ENCODE data around the gene FUCA1.

DNA sequence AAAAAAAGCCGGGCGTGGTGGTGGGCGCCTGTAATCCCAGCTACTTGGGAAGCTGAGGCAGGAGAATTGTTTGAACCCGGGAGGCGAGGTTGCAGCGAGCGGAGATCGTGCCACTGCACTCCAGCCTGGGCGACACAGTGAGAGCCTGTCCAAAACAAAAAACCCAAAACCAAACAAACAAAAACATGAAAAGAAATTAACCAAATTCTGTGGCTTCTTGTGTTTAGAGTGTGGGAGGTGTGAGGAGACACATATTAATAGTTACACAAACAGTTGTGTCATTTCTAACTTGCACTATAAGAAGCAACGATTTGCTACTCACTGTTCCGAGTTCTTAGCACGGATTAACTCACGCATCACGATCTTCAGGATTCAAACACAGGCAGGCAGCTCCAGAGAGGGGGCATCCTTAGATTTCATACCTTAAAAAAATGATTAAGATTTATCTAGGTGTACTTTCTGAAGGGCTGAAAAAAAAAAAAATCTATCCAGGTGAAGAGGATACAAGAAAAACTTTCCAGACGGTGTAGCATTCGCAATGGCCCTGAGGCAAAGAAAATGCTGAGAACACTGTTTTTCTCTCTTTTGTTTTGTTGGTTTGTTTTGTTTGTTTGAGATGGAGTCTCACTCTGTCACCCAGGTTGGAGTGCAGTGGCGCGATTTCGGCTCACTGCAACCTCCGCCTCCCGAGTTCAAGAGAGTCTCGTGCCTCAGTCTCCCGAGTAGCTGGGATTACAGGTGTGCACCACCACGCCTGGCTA, 42.1 kb downstream of the FUCA1 start:
- TF ChIP-seq CTCF (conservative IDR thresholded peaks at IDR 0.05; ENCODE audit: low read length) (no peak), EZH2phosphoT487 (IDR thresholded peaks at IDR 0.05; ENCODE audit: borderline replicate concordance) (no peak)

All from Loucy (cell line).